ENCODE results near the gene BMI1. TPM values are rescaled to one million over a fixed set of nuclear protein-coding genes. Genes with fewer than 3 reads are reported as not detected.
A peak's percentile ranks its signal among the peaks of the same experiment; 100 is the strongest.

Gene BMI1
- total RNA-seq, 2 experiments from 2014 or later, result 26.2 to 26.4 TPM

GRCh38 chr10:22341190-22341925 lies 20.5 kb downstream of the BMI1 start:
- Mint-ChIP-seq H3K36me3 (ENCODE audit: low read depth) (peaks cover 9% of the 10 kb centered on the region), H3K27ac (peak overlapping the region; percentile 55), H3K4me3 (peak overlapping the region; percentile 69), H3K27me3 (ENCODE audit: low read depth) (peaks cover 76% of the 10 kb centered on the region), H3K4me1 (ENCODE audit: low read depth) (peaks cover 48% of the 10 kb centered on the region), H3K9me3 (ENCODE audit: insufficient read depth) (no peaks in the 10 kb centered on the region)
- ChIA-PET POLR2A (interaction anchor here (1.4 to 2.5 kb wide), 3 partner anchors 17 to 27 kb away, joined by 7 to 8 read pairs (median 7); no protein-coding TSS in a partner anchor), CTCF (interaction anchor here (1.0 to 1.7 kb wide), 5 partner anchors 10 to 648 kb away, joined by 3 to 7 read pairs (median 6); no protein-coding TSS in a partner anchor)
- DNase-seq (no peak), ATAC-seq (peak; percentile 5)

- Mint-ChIP-seq H3K27me3 (ENCODE audit: low read depth) (peaks cover 76% of the 10 kb centered on the region), H3K9me3 (ENCODE audit: insufficient read depth) (no peaks in the 10 kb centered on the region), H3K27ac (no peak overlapping the region), H3K36me3 (ENCODE audit: low read depth) (peaks cover 9% of the 10 kb centered on the region), H3K4me1 (ENCODE audit: low read depth) (peaks cover 45% of the 10 kb centered on the region), H3K4me3 (peak overlapping the region; percentile 69)
- no peak for DNase-seq
- CTCF ChIA-PET, result no interaction called here
- no peak for ATAC-seq
- POLR2A ChIA-PET, result interaction anchor here (2.5 kb wide), 1 partner anchor 19 kb away, joined by 8 read pairs; no protein-coding TSS in a partner anchor
Measured at GRCh38 chr10:22341926-22342196, 21.0 kb downstream of the BMI1 start.

- Mint-ChIP-seq H3K4me1 (ENCODE audit: low read depth) (peaks cover 39% of the 10 kb centered on the region), H3K27ac (no peak overlapping the region), H3K4me3 (no peak overlapping the region), H3K27me3 (ENCODE audit: low read depth) (peaks cover 74% of the 10 kb centered on the region), H3K36me3 (ENCODE audit: low read depth) (peaks cover 9% of the 10 kb centered on the region), H3K9me3 (ENCODE audit: insufficient read depth) (no peaks in the 10 kb centered on the region)
- no peak for ATAC-seq
- CTCF ChIA-PET, result no interaction called here
- no peak for DNase-seq
- POLR2A ChIA-PET, result no interaction called here
Measured at GRCh38 chr10:22342421-22342820, 21.5 kb downstream of the BMI1 start.

- POLR2A ChIA-PET, result interaction anchor here (1.3 to 1.4 kb wide), 2 partner anchors 27 to 93 kb away, joined by 3 to 5 read pairs; partner anchors contain the start of gene COMMD3
- Mint-ChIP-seq H3K9me3 (ENCODE audit: insufficient read depth) (no peaks in the 10 kb centered on the region), H3K27me3 (ENCODE audit: low read depth) (peaks cover 66% of the 10 kb centered on the region), H3K36me3 (ENCODE audit: low read depth) (peaks cover 9% of the 10 kb centered on the region), H3K4me1 (ENCODE audit: low read depth) (peaks cover 30% of the 10 kb centered on the region), H3K27ac (no peak overlapping the region), H3K4me3 (no peak overlapping the region)
- CTCF ChIA-PET, result interaction anchor here (0.6 to 1.3 kb wide), 6 partner anchors 9 to 847 kb away, joined by 3 to 4 read pairs (median 3); no protein-coding TSS in a partner anchor
- ATAC-seq (no peak), DNase-seq (no peak)
Measured at GRCh38 chr10:22343731-22344130, 22.8 kb downstream of the BMI1 start.

GRCh38 chr10:22344249-22344648 lies 23.4 kb downstream of the BMI1 start:
- ChIA-PET CTCF (interaction anchor here (0.6 to 1.3 kb wide), 5 partner anchors 9 to 847 kb away, joined by 3 to 4 read pairs (median 3); no protein-coding TSS in a partner anchor), POLR2A (interaction anchor here (1.3 to 1.4 kb wide), 2 partner anchors 28 to 92 kb away, joined by 3 to 5 read pairs; partner anchors contain the start of gene COMMD3)
- ATAC-seq (no peak), DNase-seq (no peak)
- Mint-ChIP-seq H3K4me1 (ENCODE audit: low read depth) (peaks cover 25% of the 10 kb centered on the region), H3K27me3 (ENCODE audit: low read depth) (peaks cover 63% of the 10 kb centered on the region), H3K27ac (no peak overlapping the region), H3K36me3 (ENCODE audit: low read depth) (peaks cover 9% of the 10 kb centered on the region), H3K9me3 (ENCODE audit: insufficient read depth) (no peaks in the 10 kb centered on the region), H3K4me3 (peak overlapping the region; percentile 61)

GRCh38 chr10:22344781-22345300 lies 23.9 kb downstream of the BMI1 start:
- Mint-ChIP-seq H3K4me1 (ENCODE audit: low read depth) (peaks cover 19% of the 10 kb centered on the region), H3K27me3 (ENCODE audit: low read depth) (peaks cover 60% of the 10 kb centered on the region), H3K9me3 (ENCODE audit: insufficient read depth) (no peaks in the 10 kb centered on the region), H3K4me3 (peak overlapping the region; percentile 61), H3K36me3 (ENCODE audit: low read depth) (peaks cover 9% of the 10 kb centered on the region), H3K27ac (no peak overlapping the region)
- ChIA-PET CTCF (interaction anchor here (1.0 to 1.3 kb wide), 2 partner anchors 10 to 27 kb away, joined by 3 read pairs; no protein-coding TSS in a partner anchor), POLR2A (interaction anchor here (1.3 to 1.4 kb wide), 2 partner anchors 29 to 92 kb away, joined by 3 to 7 read pairs; partner anchors contain the start of gene COMMD3)
- DNase-seq (no peak), ATAC-seq (no peak)

- peaks cover 59% of the 10 kb centered on the region for H3K27me3 Mint-ChIP-seq (ENCODE audit: low read depth)
- ATAC-seq (peak; percentile 51), DNase-seq (peak; percentile 69)
- ChIA-PET POLR2A (interaction anchor here (1.4 kb wide), 1 partner anchor 91 kb away, joined by 7 read pairs; no protein-coding TSS in a partner anchor), CTCF (interaction anchor here (1.0 kb wide), 1 partner anchor 27 kb away, joined by 3 read pairs; no protein-coding TSS in a partner anchor)
- peak within 1 kb of the TSS; percentile 61 for H3K4me3 Mint-ChIP-seq
- peak within 1 kb of the TSS; percentile 15 for H3K27ac Mint-ChIP-seq
- H3K9me3 Mint-ChIP-seq (ENCODE audit: insufficient read depth), result no peaks in the 10 kb centered on the region
- peaks cover 15% of the 10 kb centered on the region for H3K4me1 Mint-ChIP-seq (ENCODE audit: low read depth)
- H3K36me3 Mint-ChIP-seq (ENCODE audit: low read depth), result peaks cover 9% of the 10 kb centered on the region
Measured at GRCh38 chr10:22345301-22346095, 24.6 kb downstream of the BMI1 start, which contains the start of gene SPAG6. Gene SPAG6 (plus strand): TSS chr10:22345496. CDS start chr10:22345612, 116 bp downstream.

GRCh38 chr10:22346096-22346661 lies 25.3 kb downstream of the BMI1 start:
- ChIA-PET POLR2A (interaction anchor here (1.4 kb wide), 1 partner anchor 91 kb away, joined by 7 read pairs; no protein-coding TSS in a partner anchor), CTCF (interaction anchor here (1.0 kb wide), 1 partner anchor 28 kb away, joined by 3 read pairs; no protein-coding TSS in a partner anchor)
- peaks cover 9% of the 10 kb centered on the region for H3K36me3 Mint-ChIP-seq (ENCODE audit: low read depth)
- peaks cover 63% of the 10 kb centered on the region for H3K27me3 Mint-ChIP-seq (ENCODE audit: low read depth)
- ATAC-seq, result no peak
- no peak overlapping the region for H3K27ac Mint-ChIP-seq
- H3K4me3 Mint-ChIP-seq, result peak overlapping the region; percentile 51
- no peak for DNase-seq
- no peaks in the 10 kb centered on the region for H3K9me3 Mint-ChIP-seq (ENCODE audit: insufficient read depth)
- peaks cover 15% of the 10 kb centered on the region for H3K4me1 Mint-ChIP-seq (ENCODE audit: low read depth)

GRCh38 chr10:22349755-22350154 lies 28.9 kb downstream of the BMI1 start:
- Mint-ChIP-seq H3K4me1 (ENCODE audit: low read depth) (peaks cover 5% of the 10 kb centered on the region), H3K27me3 (ENCODE audit: low read depth) (peaks cover 38% of the 10 kb centered on the region), H3K36me3 (ENCODE audit: low read depth) (peaks cover 3% of the 10 kb centered on the region), H3K9me3 (ENCODE audit: insufficient read depth) (no peaks in the 10 kb centered on the region), H3K4me3 (no peak overlapping the region), H3K27ac (no peak overlapping the region)
- ATAC-seq (no peak), DNase-seq (no peak)
- CTCF ChIA-PET, result interaction anchor here (1.2 to 1.6 kb wide), 3 partner anchors 10 to 34 kb away, joined by 3 to 4 read pairs (median 3); partner anchors contain the start of gene COMMD3
- POLR2A ChIA-PET, result no interaction called here

- ATAC-seq, result no peak
- CTCF ChIA-PET, result interaction anchor here (1.6 kb wide), 1 partner anchor 13 kb away, joined by 3 read pairs; no protein-coding TSS in a partner anchor
- H3K9me3 Mint-ChIP-seq (ENCODE audit: insufficient read depth), result no peaks in the 10 kb centered on the region
- no peak for DNase-seq
- no peak overlapping the region for H3K27ac Mint-ChIP-seq
- H3K36me3 Mint-ChIP-seq (ENCODE audit: low read depth), result no peaks in the 10 kb centered on the region
- H3K4me3 Mint-ChIP-seq, result no peak overlapping the region
- peaks cover 26% of the 10 kb centered on the region for H3K27me3 Mint-ChIP-seq (ENCODE audit: low read depth)
- POLR2A ChIA-PET, result no interaction called here
- no peaks in the 10 kb centered on the region for H3K4me1 Mint-ChIP-seq (ENCODE audit: low read depth)
Measured at GRCh38 chr10:22351131-22351703, 30.3 kb downstream of the BMI1 start.
